ENCODE data around the gene LRP1B. TPM values are rescaled to one million over a fixed set of nuclear protein-coding genes. Genes with fewer than 3 reads are reported as not detected.

Gene LRP1B
- total and polyA plus RNA-seq, 4 donors, result 0.01 to 0.84 (median 0.17) TPM

- DNase-seq (ENCODE audit: low spot score), result no peak
- no peaks in the 10 kb centered on the region for H3K4me1 ChIP-seq (ENCODE audit: control insufficient read depth in 4 of 4, insufficient read depth in 4 of 4, low read length in 3 of 4)
- H3K27me3 ChIP-seq (ENCODE audit: control insufficient read depth in 4 of 4, insufficient read depth in 4 of 4, low read length in 3 of 4), result no peaks in the 10 kb centered on the region
- TF ChIP-seq HNF4A (conservative IDR thresholded peaks at IDR 0.05) (peak in 1 of 2 donors; percentile 75), SP1 (IDR thresholded peaks at IDR 0.05) (no peak), REST (IDR thresholded peaks at IDR 0.05) (peak; percentile 63), HNF4G (IDR thresholded peaks at IDR 0.05) (no peak), GABPA (IDR thresholded peaks at IDR 0.05 in 1 of 2, conservative IDR thresholded peaks at IDR 0.05 in 1 of 2) (no peak), ZBTB33 (IDR thresholded peaks at IDR 0.05) (no peak)
- TF ChIP-seq, protein P1, sequence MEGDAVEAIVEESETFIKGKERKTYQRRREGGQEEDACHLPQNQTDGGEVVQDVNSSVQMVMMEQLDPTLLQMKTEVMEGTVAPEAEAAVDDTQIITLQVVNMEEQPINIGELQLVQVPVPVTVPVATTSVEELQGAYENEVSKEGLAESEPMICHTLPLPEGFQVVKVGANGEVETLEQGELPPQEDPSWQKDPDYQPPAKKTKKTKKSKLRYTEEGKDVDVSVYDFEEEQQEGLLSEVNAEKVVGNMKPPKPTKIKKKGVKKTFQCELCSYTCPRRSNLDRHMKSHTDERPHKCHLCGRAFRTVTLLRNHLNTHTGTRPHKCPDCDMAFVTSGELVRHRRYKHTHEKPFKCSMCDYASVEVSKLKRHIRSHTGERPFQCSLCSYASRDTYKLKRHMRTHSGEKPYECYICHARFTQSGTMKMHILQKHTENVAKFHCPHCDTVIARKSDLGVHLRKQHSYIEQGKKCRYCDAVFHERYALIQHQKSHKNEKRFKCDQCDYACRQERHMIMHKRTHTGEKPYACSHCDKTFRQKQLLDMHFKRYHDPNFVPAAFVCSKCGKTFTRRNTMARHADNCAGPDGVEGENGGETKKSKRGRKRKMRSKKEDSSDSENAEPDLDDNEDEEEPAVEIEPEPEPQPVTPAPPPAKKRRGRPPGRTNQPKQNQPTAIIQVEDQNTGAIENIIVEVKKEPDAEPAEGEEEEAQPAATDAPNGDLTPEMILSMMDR (IDR thresholded peaks at IDR 0.05; ENCODE audit: low read depth, low read length, missing input control), result no peak
- peak overlapping the region in 1 of 3 donors; percentile 3 for H3K4me3 ChIP-seq (ENCODE audit: low read depth in 1 of 3, low read length in 3 of 3)
- no peaks in the 10 kb centered on the region for H3K9me3 ChIP-seq (ENCODE audit: control insufficient read depth in 4 of 4, low read length in 3 of 4)
- no peak overlapping the region for H3K27ac ChIP-seq (ENCODE audit: low read depth in 1 of 2, low read length in 2 of 2)
- H3K9ac ChIP-seq (ENCODE audit: low read depth in 1 of 2, low read length in 2 of 2), result no peak overlapping the region
- no peaks in the 10 kb centered on the region for H3K36me3 ChIP-seq (ENCODE audit: control insufficient read depth in 4 of 4, insufficient read depth in 3 of 4, low read depth in 1 of 4, low read length in 3 of 4)
- 48% methylated on average over 4 of the region's 4 CpGs for WGBS
Measured at GRCh38 chr2:141362311-141362710, 768.5 kb downstream of the LRP1B start.

GRCh38 chr2:141348481-141348880 lies 782.3 kb downstream of the LRP1B start:
- Histone ChIP-seq H3K4me3 (ENCODE audit: low read depth in 1 of 3, low read length in 3 of 3) (no peak overlapping the region), H3K36me3 (ENCODE audit: control insufficient read depth in 4 of 4, insufficient read depth in 3 of 4, low read depth in 1 of 4, low read length in 3 of 4) (no peaks in the 10 kb centered on the region), H3K27ac (ENCODE audit: low read depth in 1 of 2, low read length in 2 of 2) (no peak overlapping the region), H3K4me1 (ENCODE audit: control insufficient read depth in 4 of 4, insufficient read depth in 4 of 4, low read length in 3 of 4) (no peaks in the 10 kb centered on the region), H3K9me3 (ENCODE audit: control insufficient read depth in 4 of 4, low read length in 3 of 4) (no peaks in the 10 kb centered on the region), H3K27me3 (ENCODE audit: control insufficient read depth in 4 of 4, insufficient read depth in 4 of 4, low read length in 3 of 4) (no peaks in the 10 kb centered on the region), H3K9ac (ENCODE audit: low read depth in 1 of 2, low read length in 2 of 2) (no peak overlapping the region)
- whole genome bisulfite sequencing, result 94% methylated on average over 1 of the region's 1 CpG
- DNase-seq (ENCODE audit: low spot score), result no peak
- TF ChIP-seq SP1 (IDR thresholded peaks at IDR 0.05), result no peak
- no peak for TF ChIP-seq EGR1 (IDR thresholded peaks at IDR 0.05; ENCODE audit: low read depth in 2 of 2)
- TF ChIP-seq GABPA (IDR thresholded peaks at IDR 0.05 in 1 of 2, conservative IDR thresholded peaks at IDR 0.05 in 1 of 2), result no peak
- no peak for TF ChIP-seq NR2F2 (IDR thresholded peaks at IDR 0.05)
- TF ChIP-seq, protein P1 (IDR thresholded peaks at IDR 0.05; ENCODE audit: low read depth, low read length, missing input control), result no peak
- no peak for TF ChIP-seq TAF1 (conservative IDR thresholded peaks at IDR 0.05)
- TF ChIP-seq, protein P2, sequence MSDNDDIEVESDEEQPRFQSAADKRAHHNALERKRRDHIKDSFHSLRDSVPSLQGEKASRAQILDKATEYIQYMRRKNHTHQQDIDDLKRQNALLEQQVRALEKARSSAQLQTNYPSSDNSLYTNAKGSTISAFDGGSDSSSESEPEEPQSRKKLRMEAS (IDR thresholded peaks at IDR 0.05), result no peak
- no peak for TF ChIP-seq HNF4G (IDR thresholded peaks at IDR 0.05)
- TF ChIP-seq ZBTB33 (IDR thresholded peaks at IDR 0.05), result no peak
- TF ChIP-seq ATF3 (IDR thresholded peaks at IDR 0.05), result no peak
